NB4 (cell line): Measurements from ENCODE around the gene MYOF.

Experiments
- POLR2A ChIP-seq: IDR thresholded peaks from 2 replicates; pipeline ENCODE4 v1.6.1; 2011; ENCODE audit warnings: mild to moderate bottlenecking; ENCODE audit not compliant: insufficient read length; ENCODE audit errors: extremely low read depth
- TF ChIP-seq, protein P1 (sequence below): IDR thresholded peaks from one replicate; pipeline ENCODE4 v1.5.1; 2012; ENCODE audit warnings: low read depth, low read length
- TF ChIP-seq, protein P2 (sequence below): IDR thresholded peaks from 2 replicates; pipeline ENCODE4 v1.6.1; 2011; ENCODE audit warnings: low read depth, low read length

DNA sequence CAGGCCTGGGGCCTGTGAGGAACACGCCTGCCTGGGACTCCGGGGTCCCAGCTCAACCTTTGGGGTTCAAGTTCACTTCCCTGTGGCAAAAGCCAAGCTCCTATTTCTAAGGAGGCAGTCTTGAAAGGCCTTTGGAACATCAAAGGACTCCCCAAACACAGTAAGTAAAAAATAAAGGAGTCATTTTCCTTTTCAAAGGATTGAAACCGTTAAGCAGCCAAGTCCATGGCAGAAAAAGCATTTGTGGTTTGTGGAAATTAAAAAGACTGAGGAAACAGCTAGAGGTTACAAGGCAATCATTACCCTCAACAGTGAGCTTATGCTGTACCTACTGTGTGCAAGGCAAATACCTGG, 200.8 kb downstream of the MYOF start:
- TF ChIP-seq, protein P1, sequence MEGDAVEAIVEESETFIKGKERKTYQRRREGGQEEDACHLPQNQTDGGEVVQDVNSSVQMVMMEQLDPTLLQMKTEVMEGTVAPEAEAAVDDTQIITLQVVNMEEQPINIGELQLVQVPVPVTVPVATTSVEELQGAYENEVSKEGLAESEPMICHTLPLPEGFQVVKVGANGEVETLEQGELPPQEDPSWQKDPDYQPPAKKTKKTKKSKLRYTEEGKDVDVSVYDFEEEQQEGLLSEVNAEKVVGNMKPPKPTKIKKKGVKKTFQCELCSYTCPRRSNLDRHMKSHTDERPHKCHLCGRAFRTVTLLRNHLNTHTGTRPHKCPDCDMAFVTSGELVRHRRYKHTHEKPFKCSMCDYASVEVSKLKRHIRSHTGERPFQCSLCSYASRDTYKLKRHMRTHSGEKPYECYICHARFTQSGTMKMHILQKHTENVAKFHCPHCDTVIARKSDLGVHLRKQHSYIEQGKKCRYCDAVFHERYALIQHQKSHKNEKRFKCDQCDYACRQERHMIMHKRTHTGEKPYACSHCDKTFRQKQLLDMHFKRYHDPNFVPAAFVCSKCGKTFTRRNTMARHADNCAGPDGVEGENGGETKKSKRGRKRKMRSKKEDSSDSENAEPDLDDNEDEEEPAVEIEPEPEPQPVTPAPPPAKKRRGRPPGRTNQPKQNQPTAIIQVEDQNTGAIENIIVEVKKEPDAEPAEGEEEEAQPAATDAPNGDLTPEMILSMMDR = no peak
- TF ChIP-seq POLR2A = no peak
- TF ChIP-seq, protein P2, sequence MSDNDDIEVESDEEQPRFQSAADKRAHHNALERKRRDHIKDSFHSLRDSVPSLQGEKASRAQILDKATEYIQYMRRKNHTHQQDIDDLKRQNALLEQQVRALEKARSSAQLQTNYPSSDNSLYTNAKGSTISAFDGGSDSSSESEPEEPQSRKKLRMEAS = no peak
